SHP77 (cell line): ENCODE data around the gene ZNF366.

Experiments used
- DNase-seq, 2 experiments: peaks; one replicate each; lab custom pipeline; 2025; lab: John Stamatoyannopoulos, UW

Gene ZNF366

DNA sequence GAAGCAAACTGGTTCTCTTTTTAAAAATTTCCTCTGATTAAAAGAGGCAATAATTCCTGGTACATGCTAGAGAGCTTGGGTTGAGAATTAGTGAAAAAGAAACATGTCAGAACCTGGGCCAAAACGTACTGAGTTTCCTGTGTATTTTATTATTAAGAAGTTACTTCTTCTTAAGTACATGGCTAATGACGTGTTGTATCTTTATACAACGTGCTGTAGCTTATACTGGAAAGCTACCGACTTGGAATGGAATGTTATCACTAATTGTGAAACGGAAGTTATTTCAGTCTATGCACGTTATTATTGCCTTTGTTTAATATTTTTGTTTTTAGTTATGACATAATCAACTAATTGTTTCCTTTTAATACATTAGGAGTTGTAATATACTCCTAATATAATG is 43.1 kb downstream of the ZNF366 start:
- no peak for DNase-seq

- DNase-seq, result no peak
Observed at GRCh38 chr5:72463449-72464052, 43.7 kb downstream of the ZNF366 start.

GRCh38 chr5:72460413-72460812 is 46.8 kb downstream of the ZNF366 start:
- no peak for DNase-seq

DNA sequence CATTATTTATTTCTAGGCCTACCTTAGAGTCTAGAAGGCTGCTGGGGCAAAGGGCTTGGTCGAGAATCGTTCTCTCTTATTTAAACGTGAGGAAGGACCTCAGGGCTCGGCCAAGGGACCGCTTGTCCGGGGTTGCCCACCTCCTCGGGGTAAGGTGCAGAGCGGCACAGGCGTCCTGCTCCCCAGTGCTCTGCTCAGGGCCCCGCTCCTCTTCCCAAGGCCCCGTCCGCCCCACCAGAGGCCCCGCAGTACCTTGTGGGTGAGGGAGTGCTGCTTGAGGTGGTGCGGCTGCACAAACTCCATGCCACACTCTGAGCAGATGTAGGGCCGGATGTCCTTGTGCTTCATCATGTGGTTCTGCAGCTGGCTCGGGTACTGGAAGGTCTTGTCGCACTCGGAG is 47.3 kb downstream of the ZNF366 start:
- no peak for DNase-seq

DNA sequence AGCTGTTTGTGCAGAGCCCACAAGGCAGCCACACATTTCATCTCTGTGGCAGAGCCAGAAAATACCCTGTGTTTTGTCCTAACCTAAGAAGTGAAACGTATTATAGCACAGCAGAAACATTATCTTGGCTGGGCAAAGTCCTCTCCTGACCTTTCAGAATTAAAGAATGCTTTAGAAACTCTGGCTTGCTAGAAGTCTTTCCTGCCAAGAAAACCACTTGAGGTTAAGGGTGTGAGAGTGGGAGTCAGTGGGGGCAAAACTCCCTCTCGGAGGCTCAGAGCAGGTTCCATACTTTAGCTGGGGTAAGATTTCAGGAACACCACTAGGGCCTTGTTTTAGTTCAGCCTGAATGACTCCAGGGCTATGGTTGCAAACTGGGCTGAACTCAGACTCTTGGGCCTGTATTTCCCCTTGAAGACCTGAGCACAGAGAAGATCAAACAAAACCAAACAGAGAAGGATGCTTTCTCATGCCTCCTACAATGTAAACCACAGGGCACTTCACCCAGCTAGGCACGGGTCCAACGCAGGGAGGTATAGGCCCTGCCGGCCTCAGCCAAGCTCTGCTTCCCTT is 48.0 kb downstream of the ZNF366 start:
- DNase-seq, result no peak

DNA sequence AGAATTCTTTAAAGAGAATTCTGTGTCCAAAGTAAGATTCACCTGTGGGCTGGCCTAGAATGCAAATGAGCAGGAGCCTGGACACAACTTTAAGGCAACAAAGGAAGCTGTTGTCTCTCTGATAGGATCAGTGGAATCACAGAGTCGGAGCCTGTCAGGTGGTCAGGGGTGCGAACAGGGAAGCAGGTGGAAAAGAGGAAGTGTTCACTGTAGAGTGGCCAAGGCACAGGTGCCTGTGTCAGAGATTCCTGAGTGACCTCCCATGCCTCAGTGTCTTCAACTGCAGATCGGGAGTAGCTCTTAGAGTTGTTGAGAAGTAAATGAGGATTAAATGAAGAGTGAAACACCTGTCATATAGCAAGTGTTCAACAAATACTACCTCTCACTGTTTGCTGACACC is 48.8 kb downstream of the ZNF366 start:
- no peak for DNase-seq

GRCh38 chr5:72457491-72457890 is 49.7 kb downstream of the ZNF366 start:
- no peak for DNase-seq

GRCh38 chr5:72456391-72457074 is 50.7 kb downstream of the ZNF366 start:
- no peak for DNase-seq

- DNase-seq, result no peak
Observed at GRCh38 chr5:72455476-72455875, 51.7 kb downstream of the ZNF366 start.

- DNase-seq, result no peak
Observed at GRCh38 chr5:72454996-72455395, 52.2 kb downstream of the ZNF366 start.

DNA sequence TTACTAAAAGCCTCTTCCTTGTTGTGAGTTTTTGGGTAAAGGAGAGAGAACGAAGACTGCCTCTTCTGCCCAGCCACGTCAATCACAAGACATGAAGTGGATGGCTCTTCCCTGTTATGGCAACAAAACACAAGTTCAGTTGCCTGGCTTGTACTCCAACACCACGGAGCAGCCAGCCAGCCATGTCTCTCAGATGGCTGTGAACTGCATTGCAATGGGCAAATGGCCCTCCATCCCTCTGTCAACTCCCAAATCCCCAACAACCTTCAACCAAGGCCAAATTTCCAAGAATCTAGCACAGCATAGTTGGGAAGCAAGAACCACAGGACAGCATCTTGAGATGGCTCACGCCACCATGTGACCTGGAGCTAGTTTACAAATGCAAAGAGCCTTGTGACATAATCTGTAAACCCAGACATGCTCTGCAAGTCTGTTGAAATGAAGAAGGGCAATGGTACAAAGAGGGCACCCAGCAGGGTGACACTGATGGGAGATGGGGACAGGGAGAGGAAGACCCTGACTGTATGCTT is 53.9 kb downstream of the ZNF366 start:
- DNase-seq, result no peak

DNA sequence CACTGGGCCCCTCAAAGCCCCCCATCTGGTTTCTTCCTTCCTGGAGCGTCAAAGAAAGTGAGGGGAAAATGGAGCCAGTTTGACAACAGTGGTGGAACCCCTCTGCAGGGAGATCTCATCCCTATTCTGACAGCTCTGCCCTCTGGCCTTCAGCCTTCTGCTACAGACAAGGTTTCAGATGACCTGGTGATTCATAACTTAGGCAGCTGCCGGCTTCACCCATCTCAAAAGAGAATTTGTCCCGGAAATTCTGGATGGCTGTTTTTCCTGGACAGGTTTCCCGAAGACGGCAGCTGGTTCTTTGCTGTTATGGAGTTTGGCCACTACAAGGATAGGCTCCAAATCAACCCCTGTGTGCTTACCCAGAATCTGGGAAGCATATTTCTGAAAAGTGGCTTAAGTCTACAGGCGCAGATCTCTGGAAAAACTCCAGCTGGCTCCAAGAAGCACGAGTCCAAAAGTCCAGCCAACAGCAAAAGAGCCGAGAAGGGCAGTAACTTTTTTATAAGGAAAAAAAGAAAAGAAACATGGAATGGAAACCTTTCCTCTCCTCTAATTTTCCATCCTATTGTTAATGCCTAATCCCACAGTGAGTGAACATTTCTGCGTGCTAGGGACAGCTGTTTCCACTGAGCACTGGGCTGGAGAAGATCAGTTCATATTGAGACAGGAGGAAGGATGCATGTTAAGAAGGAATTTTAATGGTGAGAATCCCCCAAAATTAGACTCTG is 54.5 kb downstream of the ZNF366 start:
- DNase-seq, result no peak

DNA sequence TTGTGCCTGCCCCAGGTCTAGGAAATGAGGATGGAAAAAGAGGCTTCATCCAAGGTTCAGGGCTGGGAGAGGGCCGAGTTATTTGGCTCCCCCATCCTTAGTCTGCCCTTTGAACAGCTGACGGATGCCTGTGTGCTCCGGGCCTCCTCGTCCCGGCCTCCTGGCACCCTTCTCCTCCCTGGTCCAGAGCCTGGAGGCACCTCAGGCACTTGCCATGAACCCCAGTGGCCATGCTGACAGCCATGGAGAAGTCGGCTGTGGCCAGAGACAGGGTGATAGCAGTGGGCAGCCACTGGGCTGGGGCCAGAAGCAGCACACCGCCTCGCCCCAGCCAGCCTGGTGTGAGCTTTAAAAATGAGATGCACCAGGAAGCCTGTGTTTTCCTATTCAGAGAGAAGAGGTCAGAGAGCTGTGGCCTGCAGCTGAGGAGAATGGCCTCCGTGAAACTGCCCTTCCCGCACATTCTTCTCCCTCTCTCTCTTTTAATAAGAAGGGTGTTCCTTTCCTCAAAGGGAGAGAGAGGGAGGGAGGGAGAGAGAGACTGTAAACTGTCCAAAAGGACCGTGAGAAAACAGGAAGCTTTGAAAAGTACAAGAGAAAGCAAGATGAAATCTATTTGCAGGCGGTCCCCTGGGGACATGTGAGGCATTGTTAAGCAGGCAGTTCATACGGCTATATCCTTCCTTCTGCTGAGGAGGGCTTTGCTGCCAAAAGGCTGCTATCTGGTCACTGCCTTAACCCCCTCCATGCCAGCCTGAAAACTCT is 55.3 kb downstream of the ZNF366 start:
- DNase-seq, result no peak

DNA sequence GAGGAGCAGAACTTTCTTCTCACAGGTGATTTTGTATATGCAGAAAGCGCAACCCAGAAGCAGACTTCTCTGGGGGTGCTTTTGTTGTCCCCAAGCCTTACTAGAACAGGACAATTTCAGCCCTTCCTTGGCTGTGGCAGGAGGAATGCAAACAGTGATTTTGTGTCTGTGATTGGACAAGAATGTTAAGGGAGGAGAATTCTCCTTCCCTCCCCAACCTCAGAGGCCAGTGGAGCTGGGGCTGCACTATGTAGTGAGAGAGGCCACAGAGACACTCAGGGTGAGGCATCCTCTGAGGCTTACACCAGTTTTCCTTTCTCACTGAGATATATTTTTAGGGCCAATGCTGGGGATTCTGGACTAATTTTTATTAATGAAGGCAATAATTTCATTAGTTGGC is 58.8 kb downstream of the ZNF366 start:
- no peak for DNase-seq

DNA sequence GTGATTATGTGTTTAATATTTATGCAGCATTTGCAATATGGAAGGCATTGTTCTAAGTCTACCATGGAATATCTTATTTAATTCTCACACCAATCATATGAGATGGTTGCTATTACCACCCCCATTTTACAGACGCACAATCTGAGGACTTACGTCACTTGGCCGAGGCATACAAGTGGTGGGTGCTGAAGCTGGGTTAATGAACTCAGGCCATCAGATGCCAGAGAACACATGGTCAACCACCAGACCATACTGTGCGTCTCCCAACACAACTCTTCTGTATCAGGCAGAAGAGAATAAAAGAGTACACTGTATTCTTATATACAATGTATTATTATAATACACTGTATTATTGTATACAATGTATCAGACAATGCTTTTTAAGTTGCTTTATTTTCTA is 59.5 kb downstream of the ZNF366 start:
- DNase-seq, result no peak

- DNase-seq, result no peak
Observed at GRCh38 chr5:72445969-72446368, 61.2 kb downstream of the ZNF366 start.

DNA sequence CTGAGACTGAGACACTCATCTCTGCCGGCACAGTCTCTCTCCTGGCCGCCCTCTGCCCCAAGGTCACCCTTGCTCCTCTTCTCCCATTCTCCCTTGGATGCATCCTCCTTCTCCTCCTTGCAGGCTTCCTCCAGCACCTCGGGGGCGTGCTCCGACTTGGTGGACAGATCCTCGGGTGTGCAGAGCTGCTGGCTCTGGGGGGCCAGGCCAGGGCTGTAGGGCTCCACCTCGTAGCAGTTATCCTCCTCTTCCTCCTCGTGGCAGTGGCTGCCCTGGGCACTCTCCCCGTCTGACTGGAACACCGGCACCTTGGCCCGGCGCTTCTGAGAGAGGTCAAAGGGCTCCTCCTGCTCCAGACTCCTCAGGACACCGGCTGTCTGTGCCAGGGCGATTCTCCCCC is 63.3 kb downstream of the ZNF366 start:
- DNase-seq, result no peak

GRCh38 chr5:72441862-72442540 is 65.2 kb downstream of the ZNF366 start:
- DNase-seq, result no peak

DNA sequence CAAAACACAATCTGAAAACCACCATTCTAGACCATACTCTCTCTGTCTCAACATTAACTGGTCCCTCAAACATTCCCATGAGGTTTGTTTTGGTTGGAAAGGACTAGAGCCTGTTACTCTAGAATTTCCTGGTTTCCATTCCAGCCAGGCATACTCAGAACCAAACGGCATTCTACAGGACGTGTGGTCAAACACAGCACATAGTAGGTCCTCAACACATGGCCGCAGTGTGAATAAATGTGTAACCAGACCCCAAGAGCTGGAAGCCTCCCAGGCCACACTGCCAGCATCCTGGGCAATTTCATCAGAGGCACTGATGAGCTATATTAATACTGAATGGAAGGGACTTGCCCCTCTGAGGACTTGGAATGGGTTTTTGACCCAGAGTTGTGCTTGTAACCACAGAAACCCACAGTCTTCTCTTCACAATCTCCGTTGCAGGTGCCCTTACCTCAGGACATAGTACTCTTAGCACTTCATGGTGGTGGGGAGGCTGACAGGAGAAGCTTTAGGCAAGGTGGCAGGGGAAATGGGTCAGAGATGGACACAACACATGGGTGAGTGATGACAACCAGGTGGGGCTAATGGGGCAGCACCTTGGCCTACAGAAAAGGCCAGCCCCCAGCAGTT is 66.0 kb downstream of the ZNF366 start:
- DNase-seq, result no peak

GRCh38 chr5:72440207-72440638 is 67.0 kb downstream of the ZNF366 start:
- DNase-seq, result no peak

DNA sequence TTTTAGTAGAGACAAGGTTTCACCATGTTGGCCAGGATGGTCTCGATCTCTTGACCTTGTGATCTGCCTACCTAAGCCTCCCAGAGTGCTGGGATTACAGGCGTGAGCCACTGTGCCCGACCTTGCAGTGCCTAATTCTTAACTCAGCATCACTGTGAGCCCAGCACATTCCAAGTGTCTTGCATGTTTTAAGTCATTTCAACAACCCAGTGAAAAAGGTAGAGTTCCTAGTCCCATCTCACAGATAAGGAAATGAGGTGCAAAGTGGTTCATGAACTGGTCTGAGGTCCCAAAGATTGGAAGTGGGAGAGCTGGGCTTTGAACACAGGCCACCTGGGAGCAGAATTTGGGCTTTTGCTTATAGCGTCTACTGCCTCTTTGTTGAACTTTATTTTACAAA is 68.0 kb downstream of the ZNF366 start:
- DNase-seq, result no peak
